HL-60 (cell line): Measurements from ENCODE around the gene CBX3.
"Not testable (repeated sequence)": the region's sequence is repeated elsewhere in the genome, so short reads cannot be mapped to it uniquely, and the experiment has no call there.

Experiments used
- DNase-seq, 2 experiments: peaks; one replicate each; pipeline ENCODE4 v3.0.0-alpha.2; 2010 to 2020; ENCODE audit warnings: low read depth in 1 of 2, low spot score in 1 of 2
- H3K27ac ChIP-seq: fragments of 250-450 bp; sonication (Bioruptor Pico); replicated peaks from 2 replicates; pipeline ENCODE4 v1.5.1; 2020; ENCODE audit warnings: mild to moderate bottlenecking, moderate library complexity
- H3K27me3 ChIP-seq: fragments of 250-450 bp; sonication (Bioruptor Pico); 2 replicates; pipeline ENCODE4 v1.5.1; 2021; ENCODE audit warnings: mild to moderate bottlenecking, moderate library complexity; ENCODE audit not compliant: insufficient read depth, poor library complexity, severe bottlenecking
- H3K4me3 ChIP-seq: replicated peaks from 2 replicates; pipeline ENCODE4 v1.5.1; 2011; ENCODE audit warnings: mild to moderate bottlenecking, control low read depth, low read length; ENCODE audit not compliant: insufficient read depth
- GABPA ChIP-seq: IDR thresholded peaks from 2 replicates; pipeline ENCODE4 v1.6.1; 2012; ENCODE audit warnings: low read depth
- POLR2AphosphoS5 ChIP-seq: IDR thresholded peaks from 2 replicates; pipeline ENCODE4 v1.6.1; 2012; ENCODE audit warnings: low read depth
- REST ChIP-seq: IDR thresholded peaks from 2 replicates; pipeline ENCODE4 v1.6.1; 2012; ENCODE audit warnings: low read depth; ENCODE audit not compliant: insufficient replicate concordance
- SPI1 ChIP-seq: IDR thresholded peaks from 2 replicates; pipeline ENCODE4 v1.6.1; 2012; ENCODE audit warnings: low read depth, mild to moderate bottlenecking, borderline replicate concordance
- TF ChIP-seq, protein P1 (sequence below): IDR thresholded peaks from one replicate; pipeline ENCODE4 v1.5.1; 2011; ENCODE audit warnings: low read length, control low read depth, inconsistent platforms; ENCODE audit not compliant: insufficient read depth

The CBX3 gene

DNA sequence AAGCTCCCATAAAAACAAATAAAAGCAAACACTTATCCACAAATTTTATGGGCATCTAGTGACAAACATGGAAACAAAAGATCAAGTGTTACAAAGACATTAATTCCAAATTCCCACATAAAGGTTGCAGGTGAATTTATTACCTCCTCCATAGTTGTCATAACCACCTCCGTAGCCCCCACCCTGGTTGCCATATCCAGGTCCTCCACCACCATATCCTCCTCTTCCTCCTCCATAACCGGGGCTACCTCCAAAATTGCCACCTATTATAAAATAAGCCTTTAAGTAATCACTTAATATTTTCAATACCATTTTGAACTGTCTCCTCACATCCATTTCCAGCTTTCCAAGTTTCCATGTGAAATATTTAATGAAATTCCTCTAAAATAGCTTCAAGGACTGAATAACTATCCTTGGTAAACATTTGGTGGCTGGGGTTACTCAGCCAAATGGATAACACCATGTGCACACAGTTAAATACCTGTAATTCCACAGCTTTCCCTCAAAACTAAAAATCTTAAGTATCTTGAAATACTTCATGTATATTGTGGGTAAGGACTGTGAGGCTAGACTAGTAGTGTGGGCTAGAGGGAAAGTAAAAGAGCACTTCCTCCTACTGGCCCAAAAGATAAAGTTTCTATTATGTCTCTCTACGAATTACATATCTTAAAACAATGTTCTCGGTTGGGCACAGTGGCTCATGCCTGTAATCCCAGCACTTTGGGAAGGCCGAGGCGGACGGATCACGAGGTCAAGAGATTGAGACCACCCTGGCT lies 7.9 kb upstream of the CBX3 start:
- DNase-seq, result no peak
- Histone ChIP-seq H3K27ac (no peak overlapping the region), H3K27me3 (no peaks in the 10 kb centered on the region), H3K4me3 (no peak overlapping the region)
- TF ChIP-seq GABPA, result no peak
- no peak for TF ChIP-seq REST
- TF ChIP-seq SPI1, result peak; percentile 68; the same call in 1 of the 2 replicates
- TF ChIP-seq, protein P1, sequence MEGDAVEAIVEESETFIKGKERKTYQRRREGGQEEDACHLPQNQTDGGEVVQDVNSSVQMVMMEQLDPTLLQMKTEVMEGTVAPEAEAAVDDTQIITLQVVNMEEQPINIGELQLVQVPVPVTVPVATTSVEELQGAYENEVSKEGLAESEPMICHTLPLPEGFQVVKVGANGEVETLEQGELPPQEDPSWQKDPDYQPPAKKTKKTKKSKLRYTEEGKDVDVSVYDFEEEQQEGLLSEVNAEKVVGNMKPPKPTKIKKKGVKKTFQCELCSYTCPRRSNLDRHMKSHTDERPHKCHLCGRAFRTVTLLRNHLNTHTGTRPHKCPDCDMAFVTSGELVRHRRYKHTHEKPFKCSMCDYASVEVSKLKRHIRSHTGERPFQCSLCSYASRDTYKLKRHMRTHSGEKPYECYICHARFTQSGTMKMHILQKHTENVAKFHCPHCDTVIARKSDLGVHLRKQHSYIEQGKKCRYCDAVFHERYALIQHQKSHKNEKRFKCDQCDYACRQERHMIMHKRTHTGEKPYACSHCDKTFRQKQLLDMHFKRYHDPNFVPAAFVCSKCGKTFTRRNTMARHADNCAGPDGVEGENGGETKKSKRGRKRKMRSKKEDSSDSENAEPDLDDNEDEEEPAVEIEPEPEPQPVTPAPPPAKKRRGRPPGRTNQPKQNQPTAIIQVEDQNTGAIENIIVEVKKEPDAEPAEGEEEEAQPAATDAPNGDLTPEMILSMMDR, result no peak
- TF ChIP-seq POLR2AphosphoS5, result no peak; the same call in 1 of the 2 replicates

- not testable (repeated sequence) for H3K27ac ChIP-seq, DNase-seq, H3K4me3 ChIP-seq, H3K27me3 ChIP-seq
These were observed 6.8 kb upstream of the CBX3 start for GRCh38 chr7:26194764-26195163.

DNA sequence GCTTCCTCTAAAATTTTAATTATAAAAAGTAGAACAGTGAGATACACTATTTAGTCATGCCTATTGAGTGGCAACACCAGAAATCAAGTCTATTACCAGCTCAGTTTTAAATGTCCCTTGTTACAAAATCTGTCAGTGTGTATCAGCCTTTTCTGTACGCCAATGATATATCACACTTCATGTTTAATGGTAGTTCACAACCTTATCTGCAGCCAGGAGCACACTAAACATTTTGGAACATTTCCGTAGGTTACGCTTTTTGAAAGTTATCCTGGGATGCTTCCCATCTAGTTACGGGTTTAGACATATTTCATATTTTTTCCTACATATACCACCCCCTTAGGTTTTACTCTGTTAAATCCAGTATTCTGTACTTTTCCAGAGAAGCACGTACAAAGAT lies 6.4 kb upstream of the CBX3 start:
- no peak for TF ChIP-seq POLR2AphosphoS5
- no peak for TF ChIP-seq GABPA
- TF ChIP-seq REST, result no peak
- TF ChIP-seq, protein P1, result no peak
- no peak for TF ChIP-seq SPI1
- no peaks in the 10 kb centered on the region for H3K27me3 ChIP-seq
- H3K4me3 ChIP-seq, result no peak overlapping the region
- no peak for DNase-seq
- H3K27ac ChIP-seq, result no peak overlapping the region

GRCh38 chr7:26195867-26196657 lies 5.5 kb upstream of the CBX3 start:
- no peak overlapping the region for H3K4me3 ChIP-seq

More at GRCh38 chr7:26195867-26196657, 5.5 kb upstream of the CBX3 start:
- no peaks in the 10 kb centered on the region for H3K27me3 ChIP-seq
- TF ChIP-seq REST (no peak), GABPA (no peak), POLR2AphosphoS5 (no peak), SPI1 (no peak)
- TF ChIP-seq, protein P1, result no peak
- no peak for DNase-seq
- no peak overlapping the region for H3K27ac ChIP-seq
